PC-3 (cell line): ENCODE results near the gene KDM4C. TPM values are rescaled to one million over a fixed set of nuclear protein-coding genes. Genes with fewer than 3 reads are reported as not detected.

Experiments
- ATAC-seq: fragments of 200-7000 bp; cut with Tn5 transposase; 2 replicates; pipeline ENCODE4 v1.9.1; 2020; ENCODE audit warnings: mild to moderate bottlenecking, moderate library complexity
- BruUV-seq: library from RNA; stranded (reverse); fragments of 400-500 nt; replicated peaks from 2 replicates; lab custom pipeline; 2021; lab: Mats Ljungman, UMichigan
- CTCF ChIA-PET: fragments of 300-600 bp; sonication (Branson Sonifier 250); formaldehyde crosslinking; loops from one replicate; lab custom pipeline; 2022; ENCODE audit warnings: antibody characterized with exemption; lab: Charles Lee
- POLR2A ChIA-PET: fragments of 300-600 bp; sonication (Branson Sonifier 250); formaldehyde crosslinking; loops from one replicate; lab custom pipeline; 2022; ENCODE audit warnings: antibody characterized with exemption; ENCODE audit not compliant: unreplicated experiment; lab: Charles Lee
- DNase-seq: peaks from one replicate; pipeline ENCODE4 v3.0.0-alpha.2; 2015
- H2AFZ ChIP-seq: fragments of 300-600 bp; sonication (generic); 2 replicates; pipeline ENCODE4 v1.6.0; 2016; ENCODE audit warnings: antibody characterized with exemption, low read length
- H3F3A ChIP-seq: fragments of 300-600 bp; sonication (generic); one replicate; pipeline ENCODE4 v1.6.0; 2017; ENCODE audit warnings: antibody characterized with exemption, low read length, control low read depth, mild to moderate bottlenecking; ENCODE audit not compliant: unreplicated experiment
- H3K27ac ChIP-seq: fragments of 300-600 bp; sonication (generic); 2 replicates; pipeline ENCODE4 v1.5.1; 2016; ENCODE audit warnings: mild to moderate bottlenecking, low read length
- H3K27me3 ChIP-seq: fragments of 300-600 bp; sonication (generic); 2 replicates; pipeline ENCODE4 v1.6.1; 2016; ENCODE audit warnings: low read length, mixed read lengths
- H3K36me3 ChIP-seq: fragments of 300-600 bp; sonication (generic); 2 replicates; pipeline ENCODE4 v1.6.1; 2016; ENCODE audit warnings: low read depth, mixed run types, low read length, mixed read lengths
- H3K4me1 ChIP-seq: fragments of 300-600 bp; sonication (generic); 2 replicates; pipeline ENCODE4 v1.5.1; 2016; ENCODE audit warnings: low read length; ENCODE audit not compliant: insufficient read depth
- H3K4me2 ChIP-seq: fragments of 300-600 bp; sonication (generic); 2 replicates; pipeline ENCODE4 v1.6.0; 2016; ENCODE audit warnings: low read length
- H3K4me3 ChIP-seq: fragments of 300-600 bp; sonication (generic); 2 replicates; pipeline ENCODE4 v1.5.1; 2016; ENCODE audit warnings: mild to moderate bottlenecking, low read length, mixed read lengths
- H3K79me2 ChIP-seq: fragments of 300-600 bp; sonication (generic); 2 replicates; pipeline ENCODE4 v1.6.1; 2017; ENCODE audit warnings: low read length, mixed read lengths
- H3K9ac ChIP-seq: fragments of 300-600 bp; sonication (generic); 2 replicates; pipeline ENCODE4 v1.6.0; 2016; ENCODE audit warnings: mild to moderate bottlenecking, low read length
- H3K9me2 ChIP-seq: fragments of 300-600 bp; sonication (generic); replicated peaks from 2 replicates; pipeline ENCODE4 v1.6.1; 2016; ENCODE audit warnings: mixed run types, low read length, mixed read lengths
- H3K9me3 ChIP-seq: fragments of 300-600 bp; sonication (generic); 2 replicates; pipeline ENCODE4 v1.6.1; 2016; ENCODE audit warnings: low read length, mixed read lengths
- H4K20me1 ChIP-seq: fragments of 300-600 bp; sonication (generic); 2 replicates; pipeline ENCODE4 v1.6.1; 2016; ENCODE audit warnings: low read length, mixed read lengths
- CTCF ChIP-seq: fragments of 300-600 bp; sonication (generic); conservative IDR thresholded peaks from 2 replicates; pipeline ENCODE4 v1.5.1; 2017; ENCODE audit warnings: antibody characterized with exemption, low read depth, mild to moderate bottlenecking, low read length
- EZH2 ChIP-seq: fragments of 300-600 bp; sonication (generic); IDR thresholded peaks from one replicate; pipeline ENCODE4 v1.6.1; 2017; ENCODE audit warnings: antibody characterized with exemption, mild to moderate bottlenecking, low read length; ENCODE audit not compliant: unreplicated experiment
- EZH2phosphoT487 ChIP-seq: fragments of 300-600 bp; sonication (generic); IDR thresholded peaks from 2 replicates; pipeline ENCODE4 v1.6.1; 2018; ENCODE audit warnings: mild to moderate bottlenecking, antibody characterized with exemption, low read length, borderline replicate concordance
- intact Hi-C: fragments of 100-400 bp; cut with micrococcal nuclease; formaldehyde crosslinking; loops from 2 replicates; pipeline ENCODE4 v1.9.0; 2023
- total RNA-seq: library from RNA; depleted of rRNA; stranded (reverse); fragments of >200 nt; gene quantifications from 2 replicates; pipeline ENCODE4 v1.2.3, GENCODE V29; 2014

The KDM4C gene
- total RNA-seq, 1 experiment from 2014 or later = 27.0 TPM

DNA sequence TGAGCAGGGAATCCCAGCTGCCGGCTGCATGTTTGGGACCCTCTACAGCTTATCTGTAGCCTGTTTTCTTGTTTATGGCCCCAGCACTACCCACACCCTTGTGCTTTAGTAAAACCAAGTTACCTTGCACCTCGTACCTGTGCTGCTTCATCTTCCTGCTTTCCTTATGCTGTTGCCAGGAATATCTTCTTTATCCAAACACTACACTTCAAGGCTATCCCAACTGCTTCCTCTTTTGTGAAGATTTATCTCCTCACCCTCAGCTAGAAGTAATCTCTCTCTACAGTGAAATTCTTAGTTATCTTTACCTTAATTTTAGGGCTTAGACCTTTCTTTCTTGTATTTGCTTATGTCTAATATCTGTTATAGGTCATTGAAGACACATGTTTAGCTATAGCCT lies 171.1 kb downstream of the KDM4C start:
- CTCF ChIA-PET = no interaction called here
- no peak for TF ChIP-seq EZH2
- no peak for TF ChIP-seq CTCF
- no peak for TF ChIP-seq EZH2phosphoT487
- no peak for ATAC-seq
- POLR2A ChIA-PET = no interaction called here
- no peaks in the 10 kb centered on the region for H3K36me3 ChIP-seq
- no peaks in the 10 kb centered on the region for H3K79me2 ChIP-seq
- no peak overlapping the region for H3K9ac ChIP-seq
- H3F3A ChIP-seq = no peaks in the 10 kb centered on the region
- no peaks in the 10 kb centered on the region for H3K9me2 ChIP-seq
- BruUV-seq = no TSS peak
- no peak overlapping the region for H3K27ac ChIP-seq
- H2AFZ ChIP-seq = no peak overlapping the region
- no peak overlapping the region for H3K4me2 ChIP-seq
- H3K4me1 ChIP-seq = no peaks in the 10 kb centered on the region; the same call in 1 of the 2 replicates
- DNase-seq = no peak
- H3K4me3 ChIP-seq = no peak overlapping the region
- H4K20me1 ChIP-seq = no peaks in the 10 kb centered on the region
- H3K9me3 ChIP-seq = no peaks in the 10 kb centered on the region
- H3K27me3 ChIP-seq = no peaks in the 10 kb centered on the region
- intact Hi-C loops = no loop called here

GRCh38 chr9:6929441-6930215 lies 171.9 kb downstream of the KDM4C start:
- Histone ChIP-seq H3K9me2 (no peaks in the 10 kb centered on the region), H3K4me3 (no peak overlapping the region), H2AFZ (no peak overlapping the region), H4K20me1 (no peaks in the 10 kb centered on the region), H3F3A (no peaks in the 10 kb centered on the region), H3K27me3 (no peaks in the 10 kb centered on the region), H3K4me1 (no peaks in the 10 kb centered on the region; the same call in 1 of the 2 replicates), H3K36me3 (no peaks in the 10 kb centered on the region), H3K9me3 (no peaks in the 10 kb centered on the region), H3K9ac (no peak overlapping the region), H3K4me2 (no peak overlapping the region), H3K27ac (no peak overlapping the region), H3K79me2 (no peaks in the 10 kb centered on the region)
- no peak for ATAC-seq
- ChIA-PET POLR2A (no interaction called here), CTCF (no interaction called here)
- BruUV-seq = no TSS peak
- intact Hi-C loops = no loop called here
- no peak for DNase-seq
- no peak for TF ChIP-seq EZH2
- TF ChIP-seq CTCF = no peak
- TF ChIP-seq EZH2phosphoT487 = no peak

DNA sequence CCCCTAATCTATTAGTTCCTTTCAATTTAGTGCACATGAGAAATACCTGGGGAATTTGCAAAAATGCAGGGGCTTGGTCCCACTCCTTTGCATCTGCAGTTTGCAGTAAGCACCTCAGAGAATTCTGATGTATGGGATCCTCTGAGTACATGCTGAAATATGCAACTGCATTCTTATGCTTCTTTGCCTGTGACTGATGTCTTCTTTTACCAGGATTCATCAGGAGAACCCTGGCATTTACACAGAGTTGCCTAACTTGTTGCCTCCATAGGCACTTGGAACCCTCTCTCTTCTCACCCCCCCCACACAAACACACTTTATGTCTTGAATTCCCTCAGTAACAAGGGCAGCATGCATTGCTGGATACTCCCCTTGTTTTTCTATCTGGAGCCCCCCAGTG lies 173.1 kb downstream of the KDM4C start:
- no TSS peak for BruUV-seq
- H3K9ac ChIP-seq = no peak overlapping the region
- no peaks in the 10 kb centered on the region for H3K9me2 ChIP-seq
- ATAC-seq (no peak), DNase-seq (no peak)
- H2AFZ ChIP-seq = no peak overlapping the region
- POLR2A ChIA-PET = no interaction called here
- intact Hi-C loops = no loop called here
- no peaks in the 10 kb centered on the region for H3F3A ChIP-seq
- H3K9me3 ChIP-seq = no peaks in the 10 kb centered on the region
- H3K4me1 ChIP-seq = no peaks in the 10 kb centered on the region; the same call in 1 of the 2 replicates
- no peak overlapping the region for H3K4me3 ChIP-seq
- no peaks in the 10 kb centered on the region for H4K20me1 ChIP-seq
- no peaks in the 10 kb centered on the region for H3K27me3 ChIP-seq
- no peak for TF ChIP-seq CTCF
- TF ChIP-seq EZH2 = no peak
- TF ChIP-seq EZH2phosphoT487 = no peak
- H3K4me2 ChIP-seq = no peak overlapping the region
- H3K79me2 ChIP-seq = no peaks in the 10 kb centered on the region
- no peak overlapping the region for H3K27ac ChIP-seq
- H3K36me3 ChIP-seq = no peaks in the 10 kb centered on the region
- CTCF ChIA-PET = no interaction called here
